CD14-positive monocyte (primary cell): Measurements from ENCODE around the gene CAB39L. TPM values are rescaled to one million over a fixed set of nuclear protein-coding genes. Genes with fewer than 3 reads are reported as not detected.

Experiments
- DNase-seq, 3 donors: peaks; one replicate each; pipeline ENCODE4 v3.0.0-alpha.2; 2011 to 2022
- H2AFZ ChIP-seq: 2 replicates; pipeline ENCODE4 v1.6.0; 2012; ENCODE audit warnings: mild to moderate bottlenecking, low read depth, low read length, inconsistent platforms; ENCODE audit not compliant: insufficient read depth, poor library complexity, severe bottlenecking
- H3K27ac ChIP-seq, 2 donors: 1 replicate in 1 of 2; 2 replicates in 1 of 2; pipeline ENCODE4 v1.5.1; 2012 to 2013; ENCODE audit warnings: low read length in 2 of 2, control low read depth in 1 of 2, inconsistent platforms in 1 of 2, low read depth in 1 of 2, mild to moderate bottlenecking in 1 of 2
- H3K27me3 ChIP-seq, 2 donors: one replicate each; pipeline versions ENCODE4 v1.6.0 to v1.6.1; 2011 to 2013; ENCODE audit warnings: low read length in 2 of 2; ENCODE audit not compliant: control insufficient read depth in 2 of 2, insufficient read depth in 2 of 2
- H3K36me3 ChIP-seq, 2 donors: replicated peaks in 1 of 2; 1 replicate in 1 of 2; 2 replicates in 1 of 2; pipeline versions ENCODE4 v1.5.1 to v1.6.1; 2012 to 2013; ENCODE audit warnings: low read length in 2 of 2, control low read depth in 1 of 2, inconsistent platforms in 1 of 2, mild to moderate bottlenecking in 1 of 2; ENCODE audit not compliant: insufficient read depth in 2 of 2, control insufficient read depth in 1 of 2
- H3K4me1 ChIP-seq, 2 donors: 1 replicate in 1 of 2; 2 replicates in 1 of 2; pipeline versions ENCODE4 v1.5.1 to v1.6.1; 2012 to 2013; ENCODE audit warnings: low read length in 2 of 2, control low read depth in 1 of 2, inconsistent platforms in 1 of 2, mild to moderate bottlenecking in 1 of 2, moderate library complexity in 1 of 2; ENCODE audit not compliant: insufficient read depth in 2 of 2, control insufficient read depth in 1 of 2
- H3K4me2 ChIP-seq: replicated peaks from 2 replicates; pipeline ENCODE3; 2012; ENCODE audit warnings: low read length, moderate library complexity, mild to moderate bottlenecking; ENCODE audit not compliant: poor library complexity, severe bottlenecking; ENCODE audit errors: extremely low read depth
- H3K4me3 ChIP-seq, 3 experiments: fragments of 200-600 bp in 1 of 3; sonication (generic) in 1 of 3; replicated peaks in 1 of 3; 1 replicate in 2 of 3; 2 replicates in 1 of 3; pipeline ENCODE4 v1.5.1; 2011 to 2013; ENCODE audit warnings: low read length in 3 of 3, mild to moderate bottlenecking in 3 of 3, control low read depth in 2 of 3, low read depth in 2 of 3, inconsistent platforms in 1 of 3, moderate library complexity in 1 of 3
- H3K79me2 ChIP-seq: 2 replicates; pipeline ENCODE4 v1.6.0; 2012; ENCODE audit warnings: mild to moderate bottlenecking, control low read depth, inconsistent platforms, low read length, moderate library complexity; ENCODE audit not compliant: insufficient read depth
- H3K9ac ChIP-seq: 2 replicates; pipeline ENCODE4 v1.6.0; 2017; ENCODE audit warnings: low read length, mild to moderate bottlenecking; ENCODE audit not compliant: insufficient read depth, poor library complexity, severe bottlenecking
- H3K9me3 ChIP-seq, 2 donors: replicated peaks in 1 of 2; 1 replicate in 1 of 2; 2 replicates in 1 of 2; pipeline versions ENCODE4 v1.5.1 to v1.6.1; 2012 to 2013; ENCODE audit warnings: low read length in 2 of 2, control low read depth in 1 of 2; ENCODE audit not compliant: control insufficient read depth in 1 of 2, insufficient read depth in 1 of 2
- H4K20me1 ChIP-seq: 2 replicates; pipeline ENCODE4 v1.6.0; 2012; ENCODE audit warnings: mild to moderate bottlenecking, low read length, control low read depth, moderate library complexity; ENCODE audit not compliant: insufficient read depth
- H3K27ac Mint-ChIP-seq, 7 donors: one replicate each; pipeline ENCODE4 v1.8.0; 2020; ENCODE audit warnings: mild to moderate bottlenecking in 7 of 7, mixed read lengths in 7 of 7, moderate library complexity in 6 of 7, inconsistent platforms in 2 of 7
- H3K27me3 Mint-ChIP-seq, 3 donors: one replicate each; pipeline ENCODE4 v1.8.0; 2021 to 2022; ENCODE audit warnings: low read depth in 3 of 3, mild to moderate bottlenecking in 3 of 3, mixed read lengths in 3 of 3, moderate library complexity in 3 of 3, inconsistent platforms in 1 of 3
- H3K36me3 Mint-ChIP-seq, 2 donors: one replicate each; pipeline ENCODE4 v1.8.0; 2020; ENCODE audit warnings: mixed read lengths in 2 of 2, inconsistent platforms in 1 of 2, mild to moderate bottlenecking in 1 of 2
- H3K4me1 Mint-ChIP-seq: one replicate; pipeline ENCODE4 v1.8.0; 2020; ENCODE audit warnings: mild to moderate bottlenecking, mixed read lengths
- H3K4me3 Mint-ChIP-seq, 2 donors: one replicate each; pipeline ENCODE4 v1.8.0; 2020; ENCODE audit warnings: mild to moderate bottlenecking in 2 of 2, mixed read lengths in 2 of 2, moderate library complexity in 1 of 2
- H3K9me3 Mint-ChIP-seq, 7 donors: one replicate each; pipeline ENCODE4 v1.8.0; 2020 to 2022; ENCODE audit warnings: mixed read lengths in 7 of 7, mild to moderate bottlenecking in 6 of 7, moderate library complexity in 6 of 7, inconsistent platforms in 2 of 7
- WGBS: methylation state at CpG from one replicate; pipeline ENCODE4 v1.1.5; 2013; ENCODE audit warnings: missing lambda C conversion rate; ENCODE audit not compliant: insufficient coverage; 5-methylcytosine and 5-hydroxymethylcytosine counted together
- intact Hi-C, 2 donors: fragments of 100-400 bp; cut with micrococcal nuclease; formaldehyde crosslinking; loops; one replicate each; pipeline versions ENCODE4 v1.15.0 to v1.15.1; 2023
- polyA plus RNA-seq, 3 donors: library from polyadenylated mRNA; depleted of rRNA in 1 of 3; unstranded in 2 of 3; stranded (reverse) in 1 of 3; fragments of 300-500 nt in 2 of 3; fragments of >200 nt in 1 of 3; fragmentation: Illumina TruSeq in 2 of 3; gene quantifications; 1 replicate in 2 of 3; 2 replicates in 1 of 3; pipeline ENCODE4 v1.2.3, GENCODE V29; 2012 to 2021
- TF ChIP-seq, protein P1 (sequence below): fragments of 200-600 bp; IDR thresholded peaks from one replicate; pipeline ENCODE4 v1.8.0; 2022; ENCODE audit warnings: antibody characterized with exemption, mild to moderate bottlenecking

Gene CAB39L
- polyA plus RNA-seq, 3 donors, result 1.9 to 5.1 (median 2.7) TPM

- H3K27me3 Mint-ChIP-seq, result peaks cover 1 to 3% (median 1%) of the 10 kb centered on the region in 3 donors
- no CpG with 5 or more reads among the region's 2 CpGs for WGBS
- H3K4me3 ChIP-seq, result no peak overlapping the region
- H3K4me3 Mint-ChIP-seq, result no peak overlapping the region
- no peaks in the 10 kb centered on the region for H3K36me3 ChIP-seq
- TF ChIP-seq, protein P1, sequence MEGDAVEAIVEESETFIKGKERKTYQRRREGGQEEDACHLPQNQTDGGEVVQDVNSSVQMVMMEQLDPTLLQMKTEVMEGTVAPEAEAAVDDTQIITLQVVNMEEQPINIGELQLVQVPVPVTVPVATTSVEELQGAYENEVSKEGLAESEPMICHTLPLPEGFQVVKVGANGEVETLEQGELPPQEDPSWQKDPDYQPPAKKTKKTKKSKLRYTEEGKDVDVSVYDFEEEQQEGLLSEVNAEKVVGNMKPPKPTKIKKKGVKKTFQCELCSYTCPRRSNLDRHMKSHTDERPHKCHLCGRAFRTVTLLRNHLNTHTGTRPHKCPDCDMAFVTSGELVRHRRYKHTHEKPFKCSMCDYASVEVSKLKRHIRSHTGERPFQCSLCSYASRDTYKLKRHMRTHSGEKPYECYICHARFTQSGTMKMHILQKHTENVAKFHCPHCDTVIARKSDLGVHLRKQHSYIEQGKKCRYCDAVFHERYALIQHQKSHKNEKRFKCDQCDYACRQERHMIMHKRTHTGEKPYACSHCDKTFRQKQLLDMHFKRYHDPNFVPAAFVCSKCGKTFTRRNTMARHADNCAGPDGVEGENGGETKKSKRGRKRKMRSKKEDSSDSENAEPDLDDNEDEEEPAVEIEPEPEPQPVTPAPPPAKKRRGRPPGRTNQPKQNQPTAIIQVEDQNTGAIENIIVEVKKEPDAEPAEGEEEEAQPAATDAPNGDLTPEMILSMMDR, result no peak
- no peaks in the 10 kb centered on the region for H3K9me3 ChIP-seq
- no peak overlapping the region for H3K27ac ChIP-seq
- no peak overlapping the region for H2AFZ ChIP-seq
- H3K9ac ChIP-seq, result no peak overlapping the region
- peaks cover 2 to 3% of the 10 kb centered on the region in 2 donors for H3K36me3 Mint-ChIP-seq
- H3K9me3 Mint-ChIP-seq, result peaks cover 0 to 4% (median 0%) of the 10 kb centered on the region in 7 donors
- DNase-seq, result no peak
- H3K4me1 ChIP-seq, result peaks cover 24 to 35% of the 10 kb centered on the region in 2 donors
- H4K20me1 ChIP-seq, result no peaks in the 10 kb centered on the region
- peaks cover 17% of the 10 kb centered on the region for H3K79me2 ChIP-seq
- H3K27me3 ChIP-seq, result no peaks in the 10 kb centered on the region
- intact Hi-C loops, result loop anchor here in 1 of 2 donors (10.0 kb wide), 2 partner anchors 197 to 1437 kb away; partner anchors contain the start of genes CDADC1 and SUCLA2
- H3K4me2 ChIP-seq, result no peak overlapping the region
- H3K4me1 Mint-ChIP-seq, result peaks cover 27% of the 10 kb centered on the region
- H3K27ac Mint-ChIP-seq, result no peak overlapping the region
Measured at GRCh38 chr13:49441846-49442245, 2.0 kb downstream of the CAB39L start.

GRCh38 chr13:49441312-49441711 is 2.6 kb downstream of the CAB39L start:
- Histone ChIP-seq H3K4me3 (no peak overlapping the region), H3K27ac (no peak overlapping the region), H3K79me2 (peaks cover 12% of the 10 kb centered on the region), H3K4me2 (no peak overlapping the region), H3K36me3 (no peaks in the 10 kb centered on the region), H2AFZ (no peak overlapping the region), H4K20me1 (no peaks in the 10 kb centered on the region), H3K27me3 (no peaks in the 10 kb centered on the region), H3K9ac (no peak overlapping the region), H3K9me3 (no peaks in the 10 kb centered on the region), H3K4me1 (peaks cover 24 to 30% of the 10 kb centered on the region in 2 donors)
- no peak for DNase-seq
- peaks cover 1 to 3% (median 3%) of the 10 kb centered on the region in 3 donors for H3K27me3 Mint-ChIP-seq
- WGBS, result no CpG with 5 or more reads among the region's 3 CpGs
- no peak overlapping the region for H3K27ac Mint-ChIP-seq
- TF ChIP-seq, protein P1, result no peak
- intact Hi-C loops, result loop anchor here in 1 of 2 donors (10.0 kb wide), 2 partner anchors 197 to 1437 kb away; partner anchors contain the start of genes CDADC1 and SUCLA2
- peaks cover 2 to 3% of the 10 kb centered on the region in 2 donors for H3K36me3 Mint-ChIP-seq
- H3K4me3 Mint-ChIP-seq, result no peak overlapping the region
- H3K4me1 Mint-ChIP-seq, result peaks cover 24% of the 10 kb centered on the region
- peaks cover 0 to 4% (median 0%) of the 10 kb centered on the region in 7 donors for H3K9me3 Mint-ChIP-seq
